ENCODE data around the gene ERN1. TPM values are rescaled to one million over a fixed set of nuclear protein-coding genes. Genes with fewer than 3 reads are reported as not detected.

Gene ERN1
- total RNA-seq, 4 donors from 2014 or later, result 9.7 to 27.5 (median 13.8) TPM

DNA sequence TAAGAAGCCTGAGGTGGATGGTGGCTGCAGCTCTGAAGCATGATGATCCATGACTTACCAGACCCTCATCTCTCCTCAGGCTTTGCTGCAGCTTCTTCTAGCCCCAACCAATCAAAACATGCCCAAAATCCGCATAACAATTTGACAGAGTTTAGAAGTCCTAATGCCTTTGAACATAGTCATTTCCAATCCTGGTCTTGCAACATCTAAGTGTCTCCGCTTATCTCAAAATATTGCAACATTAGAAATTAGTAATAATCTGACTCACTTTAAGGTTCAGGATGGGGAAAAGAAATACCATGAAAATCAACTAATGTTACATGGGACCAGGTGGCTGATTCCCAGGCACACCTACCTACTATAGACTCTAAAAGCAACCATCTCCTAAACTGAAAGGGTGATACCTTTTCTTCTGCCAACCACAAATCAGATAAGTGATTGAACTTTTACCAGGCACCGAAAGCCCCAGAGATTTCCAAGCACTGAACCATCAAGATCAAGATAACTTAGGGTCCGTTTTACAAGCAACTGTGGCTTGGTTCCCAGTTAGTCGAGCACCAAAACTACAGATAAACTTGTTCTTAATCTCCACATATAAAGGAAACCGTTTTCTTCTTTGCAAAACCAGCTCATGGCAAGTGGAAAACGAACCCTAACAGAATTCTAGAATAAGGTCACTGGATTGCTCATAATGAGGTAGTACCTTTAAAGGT lies 14.0 kb downstream of the ERN1 start:
- intact Hi-C loops (cut with DNase I; ENCODE audit: low total_unique reads) (no loop called here), in situ Hi-C loops (cut with MboI; ENCODE audit: low sequenced_read_pairs in 4 of 4) (no loop called here)
- Histone ChIP-seq H3K9me3 (no peaks in the 10 kb centered on the region), H3K27ac (no peak overlapping the region), H3K4me3 (no peak overlapping the region), H3K27me3 (no peaks in the 10 kb centered on the region), H3K4me1 (peaks cover 26 to 27% of the 10 kb centered on the region in 2 donors), H3K36me3 (no peaks in the 10 kb centered on the region)
- ATAC-seq, result no peak
- no peak for DNase-seq
- no peak for TF ChIP-seq POLR2A (IDR thresholded peaks at IDR 0.05)
- TF ChIP-seq, protein P1, sequence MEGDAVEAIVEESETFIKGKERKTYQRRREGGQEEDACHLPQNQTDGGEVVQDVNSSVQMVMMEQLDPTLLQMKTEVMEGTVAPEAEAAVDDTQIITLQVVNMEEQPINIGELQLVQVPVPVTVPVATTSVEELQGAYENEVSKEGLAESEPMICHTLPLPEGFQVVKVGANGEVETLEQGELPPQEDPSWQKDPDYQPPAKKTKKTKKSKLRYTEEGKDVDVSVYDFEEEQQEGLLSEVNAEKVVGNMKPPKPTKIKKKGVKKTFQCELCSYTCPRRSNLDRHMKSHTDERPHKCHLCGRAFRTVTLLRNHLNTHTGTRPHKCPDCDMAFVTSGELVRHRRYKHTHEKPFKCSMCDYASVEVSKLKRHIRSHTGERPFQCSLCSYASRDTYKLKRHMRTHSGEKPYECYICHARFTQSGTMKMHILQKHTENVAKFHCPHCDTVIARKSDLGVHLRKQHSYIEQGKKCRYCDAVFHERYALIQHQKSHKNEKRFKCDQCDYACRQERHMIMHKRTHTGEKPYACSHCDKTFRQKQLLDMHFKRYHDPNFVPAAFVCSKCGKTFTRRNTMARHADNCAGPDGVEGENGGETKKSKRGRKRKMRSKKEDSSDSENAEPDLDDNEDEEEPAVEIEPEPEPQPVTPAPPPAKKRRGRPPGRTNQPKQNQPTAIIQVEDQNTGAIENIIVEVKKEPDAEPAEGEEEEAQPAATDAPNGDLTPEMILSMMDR (IDR thresholded peaks at IDR 0.05 in 4 of 5, conservative IDR thresholded peaks at IDR 0.05 in 1 of 5), result no peak

DNA sequence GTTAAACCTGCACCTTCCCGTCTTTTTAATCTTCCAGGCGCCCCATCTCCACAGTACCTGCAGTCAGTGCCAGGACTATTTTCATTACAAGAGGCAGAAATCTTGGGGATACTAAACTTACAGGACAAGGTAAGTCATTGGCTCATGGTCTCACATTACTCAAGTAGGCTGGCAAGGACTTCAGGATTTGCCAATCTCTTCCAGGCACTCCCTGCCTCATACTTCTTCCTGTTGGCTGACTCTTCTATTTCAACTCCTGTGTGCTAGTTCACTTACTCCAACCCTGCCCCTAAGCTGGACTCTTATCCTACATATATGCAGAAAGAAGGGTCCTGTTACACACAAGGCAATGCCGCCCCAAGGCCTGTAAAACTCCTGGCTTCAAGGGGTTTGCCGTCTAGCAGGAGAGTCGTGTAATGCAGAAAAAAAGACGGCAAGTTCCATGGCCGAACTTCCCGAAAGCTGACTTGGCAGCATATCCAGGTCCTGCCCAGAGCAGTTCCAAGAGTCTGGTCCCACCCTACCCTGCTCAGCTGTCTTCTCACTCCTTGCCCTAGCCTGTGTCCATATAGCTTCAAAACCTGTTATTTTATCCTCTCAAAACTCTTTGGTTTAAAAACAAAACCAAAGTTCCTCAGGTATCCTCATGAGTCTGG lies 14.8 kb downstream of the ERN1 start:
- in situ Hi-C loops (cut with MboI; ENCODE audit: low sequenced_read_pairs in 4 of 4), result no loop called here
- Histone ChIP-seq H3K4me3 (no peak overlapping the region), H3K27me3 (no peaks in the 10 kb centered on the region), H3K4me1 (peaks cover 23 to 24% of the 10 kb centered on the region in 2 donors), H3K36me3 (no peaks in the 10 kb centered on the region), H3K9me3 (no peaks in the 10 kb centered on the region), H3K27ac (no peak overlapping the region)
- intact Hi-C loops (cut with DNase I; ENCODE audit: low total_unique reads), result no loop called here
- DNase-seq (peak; percentile 12 to 55), ATAC-seq (peak; percentile 80 to 98)
- TF ChIP-seq, protein P1 (IDR thresholded peaks at IDR 0.05 in 4 of 5, conservative IDR thresholded peaks at IDR 0.05 in 1 of 5), result no peak
- no peak for TF ChIP-seq POLR2A (IDR thresholded peaks at IDR 0.05)

- H3K9me3 ChIP-seq, result no peaks in the 10 kb centered on the region
- TF ChIP-seq, protein P1 (IDR thresholded peaks at IDR 0.05 in 4 of 5, conservative IDR thresholded peaks at IDR 0.05 in 1 of 5), result no peak
- TF ChIP-seq POLR2A (IDR thresholded peaks at IDR 0.05), result no peak
- ATAC-seq, result no peak
- no peak for DNase-seq
- H3K27ac ChIP-seq, result no peak overlapping the region
- in situ Hi-C loops (cut with MboI; ENCODE audit: low sequenced_read_pairs in 4 of 4) (no loop called here), intact Hi-C loops (cut with DNase I; ENCODE audit: low total_unique reads) (no loop called here)
- H3K36me3 ChIP-seq, result no peaks in the 10 kb centered on the region
- no peak overlapping the region for H3K4me3 ChIP-seq
- peaks cover 12 to 13% of the 10 kb centered on the region in 2 donors for H3K4me1 ChIP-seq
- H3K27me3 ChIP-seq, result no peaks in the 10 kb centered on the region
Observed at GRCh38 chr17:64113006-64113405, 16.9 kb downstream of the ERN1 start.

DNA sequence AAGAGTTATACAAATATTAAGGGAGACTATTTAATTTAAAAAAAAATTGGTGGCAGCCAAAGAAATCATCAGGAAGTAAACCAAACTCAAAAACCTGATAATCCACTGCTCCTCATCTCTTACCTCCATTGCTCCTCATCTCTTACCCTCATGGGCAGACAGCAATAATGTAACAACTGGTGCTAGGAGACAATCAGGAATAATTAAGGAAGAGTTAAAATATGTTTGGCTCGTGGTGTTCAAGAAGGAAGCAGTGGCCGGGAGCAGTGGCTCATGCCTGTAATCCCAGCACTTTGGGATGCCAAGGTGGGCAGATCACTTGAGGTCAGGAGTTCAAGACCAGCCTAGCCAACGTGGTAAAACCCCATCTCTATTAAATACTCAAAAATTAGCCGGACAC lies 18.1 kb downstream of the ERN1 start:
- DNase-seq (no peak), ATAC-seq (no peak)
- intact Hi-C loops (cut with DNase I; ENCODE audit: low total_unique reads) (no loop called here), in situ Hi-C loops (cut with MboI; ENCODE audit: low sequenced_read_pairs in 4 of 4) (no loop called here)
- H3K9me3 ChIP-seq, result no peaks in the 10 kb centered on the region
- H3K4me3 ChIP-seq, result no peak overlapping the region
- no peak overlapping the region for H3K27ac ChIP-seq
- H3K27me3 ChIP-seq, result no peaks in the 10 kb centered on the region
- peaks cover 6 to 7% of the 10 kb centered on the region in 2 donors for H3K4me1 ChIP-seq
- TF ChIP-seq, protein P1 (IDR thresholded peaks at IDR 0.05 in 4 of 5, conservative IDR thresholded peaks at IDR 0.05 in 1 of 5), result no peak
- TF ChIP-seq POLR2A (IDR thresholded peaks at IDR 0.05), result no peak
- no peaks in the 10 kb centered on the region for H3K36me3 ChIP-seq

All from gastrocnemius medialis (tissue), 4 donors.